GM10266 (cell line): ENCODE results near the gene PGK2.

Source experiments
- DNase-seq: peaks from one replicate; pipeline ENCODE4 v3.0.0; 2012; ENCODE audit errors: extremely low spot score
- CTCF ChIP-seq: IDR thresholded peaks from 2 replicates; pipeline ENCODE4 v1.5.1; 2012; ENCODE audit warnings: mild to moderate bottlenecking, low read depth; ENCODE audit not compliant: control insufficient read depth, insufficient read depth; ENCODE audit errors: missing control alignments

PGK2 gene

GRCh38 chr6:49782293-49782692 lies 4.8 kb downstream of the PGK2 start:
- DNase-seq = no peak
- no peak for TF ChIP-seq CTCF

- no peak for DNase-seq
- no peak for TF ChIP-seq CTCF
Measured at GRCh38 chr6:49776444-49776843, 10.6 kb downstream of the PGK2 start.

- no peak for DNase-seq
- TF ChIP-seq CTCF = no peak
Measured at GRCh38 chr6:49775043-49775442, 12.0 kb downstream of the PGK2 start.

- no peak for DNase-seq
- no peak for TF ChIP-seq CTCF
Measured at GRCh38 chr6:49772285-49772684, 14.8 kb downstream of the PGK2 start.

GRCh38 chr6:49766762-49767161 lies 20.3 kb downstream of the PGK2 start:
- TF ChIP-seq CTCF = no peak
- no peak for DNase-seq

- no peak for DNase-seq
- no peak for TF ChIP-seq CTCF
Measured at GRCh38 chr6:49764571-49765236, 22.4 kb downstream of the PGK2 start.

- TF ChIP-seq CTCF = no peak
Measured at GRCh38 chr6:49744259-49744658, 42.8 kb downstream of the PGK2 start, which contains the start of gene CRISP3. Gene CRISP3, minus strand, starts transcription at chr6:49744388. Its CDS starts 21 bp downstream, at chr6:49744367.

More at GRCh38 chr6:49744259-49744658, 42.8 kb downstream of the PGK2 start, which contains the start of gene CRISP3:
- no peak for DNase-seq
